ENCODE data around the gene WDR59.

DNA sequence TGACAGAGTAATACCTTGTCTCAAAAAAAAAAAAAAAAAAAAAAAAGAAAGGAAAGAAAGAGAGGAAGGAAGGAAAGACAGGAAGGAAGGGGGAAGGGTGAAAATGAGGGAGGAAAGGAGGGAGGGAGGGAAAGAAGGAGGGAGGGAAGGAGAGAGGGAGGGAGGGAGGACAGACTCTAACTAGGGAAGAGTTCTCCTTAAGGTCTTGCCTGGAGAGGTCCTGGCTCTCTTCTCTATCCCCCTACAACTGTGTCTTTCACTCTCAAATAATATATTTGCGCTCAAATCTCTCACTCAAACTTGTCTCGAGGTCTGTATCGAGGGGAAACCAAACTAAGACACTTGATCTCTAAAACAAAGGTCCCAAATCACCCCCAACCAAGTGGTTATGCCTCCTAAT is 35.6 kb downstream of the WDR59 start:
- no peak for TF ChIP-seq POLR2AphosphoS5 (IDR thresholded peaks at IDR 0.05; ENCODE audit: borderline replicate concordance, low read depth, low read length)
- TF ChIP-seq EZH2 (IDR thresholded peaks at IDR 0.05), result no peak
- no peak for TF ChIP-seq FOXP2 (optimal IDR thresholded peaks at IDR 0.05; ENCODE audit: control extremely low read depth, extremely low read length, insufficient read depth)

All from SK-N-MC (cell line).